Ammon's horn (tissue), 1 donor: ENCODE results near the gene FARP1.

Experiments used
- DNase-seq: peaks from one replicate; pipeline ENCODE4 v3.0.0-alpha.2; 2016; ENCODE audit warnings: low spot score

Gene FARP1

GRCh38 chr13:98420554-98421175, 277.8 kb downstream of the FARP1 start:
- no peak for DNase-seq

- no peak for DNase-seq
Observed at GRCh38 chr13:98422046-98422445, 279.2 kb downstream of the FARP1 start.

- DNase-seq, result no peak
Observed at GRCh38 chr13:98423417-98423816, 280.5 kb downstream of the FARP1 start.

GRCh38 chr13:98427331-98427995, 284.6 kb downstream of the FARP1 start:
- no peak for DNase-seq

- no peak for DNase-seq
Observed at GRCh38 chr13:98428256-98428966, 285.5 kb downstream of the FARP1 start.

- DNase-seq, result no peak
Observed at GRCh38 chr13:98429081-98429480, 286.2 kb downstream of the FARP1 start.

- no peak for DNase-seq
Observed at GRCh38 chr13:98429531-98429930, 286.6 kb downstream of the FARP1 start.

GRCh38 chr13:98429977-98430736, 287.3 kb downstream of the FARP1 start:
- no peak for DNase-seq

GRCh38 chr13:98432638-98433037, 289.7 kb downstream of the FARP1 start:
- DNase-seq, result no peak

GRCh38 chr13:98433654-98434053, 290.8 kb downstream of the FARP1 start:
- DNase-seq, result no peak

- DNase-seq, result no peak
Observed at GRCh38 chr13:98434060-98434459, 291.2 kb downstream of the FARP1 start.

GRCh38 chr13:98435376-98435775, 292.5 kb downstream of the FARP1 start:
- no peak for DNase-seq

- DNase-seq, result no peak
Observed at GRCh38 chr13:98436233-98436910, 293.5 kb downstream of the FARP1 start.

- no peak for DNase-seq
Observed at GRCh38 chr13:98438246-98439125, 295.6 kb downstream of the FARP1 start.

GRCh38 chr13:98439126-98439828, 296.4 kb downstream of the FARP1 start:
- DNase-seq, result no peak

- no peak for DNase-seq
Observed at GRCh38 chr13:98439896-98440295, 297.0 kb downstream of the FARP1 start.

- no peak for DNase-seq
Observed at GRCh38 chr13:98440390-98441055, 297.6 kb downstream of the FARP1 start.

GRCh38 chr13:98441056-98441676, 298.3 kb downstream of the FARP1 start:
- no peak for DNase-seq
